AG04449 (cell line): ENCODE data around the gene GEMIN2.
"Not testable (repeated sequence)": the region's sequence is repeated elsewhere in the genome, so short reads cannot be mapped to it uniquely, and the experiment has no call there.

ENCODE experiments used
- CTCF ChIA-PET: fragments of 350-600 bp; formaldehyde crosslinking; extraction: SDS; loops from one replicate; lab custom pipeline; 2021; ENCODE audit warnings: antibody characterized with exemption; lab: Yijun Ruan, JAX
- POLR2A ChIA-PET: fragments of 400-600, 350-600 bp; formaldehyde crosslinking; extraction: SDS; loops from one replicate; lab custom pipeline; 2020; ENCODE audit warnings: antibody characterized with exemption, inconsistent platforms; lab: Yijun Ruan, JAX
- DNase-seq: peaks from one replicate; pipeline ENCODE4 v3.0.0-alpha.2; 2010; ENCODE audit warnings: low read depth, low spot score
- H3K4me3 ChIP-seq: 2 replicates; pipeline ENCODE4 v1.5.1; 2011; ENCODE audit warnings: low read depth, mild to moderate bottlenecking, control low read depth, low read length
- CTCF ChIP-seq: IDR thresholded peaks from one replicate; pipeline ENCODE4 v1.5.1; 2011; ENCODE audit warnings: mild to moderate bottlenecking, moderate library complexity, low read length, control low read depth, inconsistent platforms; ENCODE audit not compliant: insufficient read depth; ENCODE audit errors: missing control alignments

Gene GEMIN2

GRCh38 chr14:39114073-39114838 is at the start of gene GEMIN2:
Gene GEMIN2, plus strand, starts transcription at chr14:39114323. Its CDS starts 16 bp downstream, at chr14:39114339.
- peak within 1 kb of the TSS; percentile 86 for H3K4me3 ChIP-seq
- DNase-seq: peak; percentile 54
- ChIA-PET CTCF (interaction anchor here (1.4 to 2.7 kb wide), 4 partner anchors 10 to 312 kb away, joined by 7 to 20 read pairs (median 10); partner anchors contain the start of gene SEC23A), POLR2A (interaction anchor here (0.7 to 1.3 kb wide), 5 partner anchors 11 to 153 kb away, joined by 3 to 14 read pairs (median 3); partner anchors contain the start of genes SEC23A and TRAPPC6B)
- TF ChIP-seq CTCF: no peak

- CTCF ChIA-PET: not testable (repeated sequence)
Measured at GRCh38 chr14:39069169-39069805, 44.8 kb upstream of the GEMIN2 start.

GRCh38 chr14:39069923-39070322 is 44.2 kb upstream of the GEMIN2 start:
- no peak for TF ChIP-seq CTCF
- no peak overlapping the region for H3K4me3 ChIP-seq
- ChIA-PET POLR2A (no interaction called here), CTCF (no interaction called here)
- no peak for DNase-seq

More at GRCh38 chr14:39069169-39069805, 44.8 kb upstream of the GEMIN2 start:
- POLR2A ChIA-PET, DNase-seq, H3K4me3 ChIP-seq: not testable (repeated sequence)

GRCh38 chr14:39071096-39071495 is 43.0 kb upstream of the GEMIN2 start:
- no peak for DNase-seq
- ChIA-PET POLR2A (no interaction called here), CTCF (interaction anchor here (0.7 kb wide), 1 partner anchor 37 kb away, joined by 3 read pairs; no protein-coding TSS in a partner anchor)
- TF ChIP-seq CTCF: no peak
- H3K4me3 ChIP-seq: no peak overlapping the region

GRCh38 chr14:39080886-39081285 is 33.2 kb upstream of the GEMIN2 start:
- CTCF ChIA-PET: no interaction called here
- no peak for DNase-seq
- H3K4me3 ChIP-seq: no peak overlapping the region
- POLR2A ChIA-PET: no interaction called here
- no peak for TF ChIP-seq CTCF

GRCh38 chr14:39083127-39083526 is 31.0 kb upstream of the GEMIN2 start:
- no peak overlapping the region for H3K4me3 ChIP-seq
- CTCF ChIA-PET: no interaction called here
- TF ChIP-seq CTCF: no peak
- no peak for DNase-seq
- POLR2A ChIA-PET: no interaction called here
